GM19468 (cell line): ENCODE measurements around the gene AP1AR.
A peak's percentile ranks its signal among the peaks of the same experiment; 100 is the strongest.
"Not testable (repeated sequence)": the region's sequence is repeated elsewhere in the genome, so short reads cannot be mapped to it uniquely, and the experiment has no call there.

Source experiments
- ATAC-seq: cut with Tn5 transposase; IDR thresholded peaks from one replicate; pipeline ENCODE4 v1.9.1; 2021; ENCODE audit warnings: mild to moderate bottlenecking, moderate library complexity, moderate number of reproducible peaks; ENCODE audit not compliant: unreplicated experiment; ENCODE audit errors: extremely low read depth

The AP1AR gene

DNA sequence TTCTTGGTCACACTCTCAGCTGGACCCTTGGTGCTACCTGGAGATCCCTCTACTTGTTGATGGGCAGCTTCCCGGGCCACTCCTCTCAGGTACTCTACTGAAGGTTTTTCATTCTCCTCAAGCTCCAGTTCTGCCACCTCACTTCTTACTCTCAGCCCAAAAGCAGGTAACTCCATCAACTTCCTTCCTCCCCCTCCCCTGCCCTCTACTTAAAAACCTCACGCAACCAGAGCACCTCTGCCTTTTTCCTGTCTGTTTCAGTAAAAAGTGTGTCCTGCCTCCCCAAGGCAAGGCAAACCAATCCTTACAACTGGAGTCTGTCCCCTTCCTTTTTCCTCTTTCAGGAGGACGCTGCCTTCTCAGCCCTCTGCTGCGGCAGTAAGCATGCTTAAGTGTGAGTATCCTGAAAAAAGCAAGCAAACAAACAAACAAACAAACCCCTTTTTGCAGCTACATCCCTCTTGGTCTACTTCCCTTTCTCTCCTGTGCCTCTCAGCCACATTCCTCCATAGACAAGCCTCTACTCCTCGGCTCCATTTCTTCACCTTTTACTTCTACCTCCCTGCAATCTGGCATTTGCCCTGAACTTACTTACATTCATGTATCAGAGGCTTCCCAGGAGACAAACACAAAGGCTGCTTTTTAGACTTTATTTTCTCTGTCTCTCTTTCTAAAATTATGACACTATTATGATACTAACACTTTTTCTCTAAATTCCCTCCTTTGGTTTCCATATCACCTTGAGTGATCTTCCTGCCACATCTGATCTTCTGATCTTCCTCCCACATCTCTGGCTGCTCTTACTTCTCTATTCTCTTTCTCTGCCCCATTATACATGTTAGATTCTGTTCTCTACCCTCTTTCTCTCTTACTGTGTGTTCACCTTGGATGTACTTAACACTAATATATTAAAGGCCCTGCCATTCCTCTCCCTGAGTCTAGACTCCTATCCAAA lies 71.0 kb downstream of the AP1AR start:
- ATAC-seq: peak; percentile 37

DNA sequence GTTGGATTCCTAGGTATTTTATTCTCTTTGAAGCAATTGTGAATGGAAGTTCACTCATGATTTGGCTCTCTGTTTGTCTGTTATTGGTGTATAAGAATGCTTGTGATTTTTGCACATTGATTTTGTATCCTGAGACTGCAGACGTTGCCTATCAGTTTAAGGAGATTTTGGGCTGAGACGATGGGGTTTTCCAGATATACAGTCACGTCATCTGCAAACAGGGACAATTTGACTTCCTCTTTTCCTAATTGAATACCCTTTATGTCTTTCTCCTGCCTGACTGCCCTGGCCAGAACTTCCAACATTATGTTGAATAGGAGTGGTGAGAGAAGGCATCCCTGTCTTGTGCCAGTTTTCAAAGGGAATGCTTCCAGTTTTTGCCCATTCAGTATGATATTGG lies 73.9 kb downstream of the AP1AR start:
- not testable (repeated sequence) for ATAC-seq

- ATAC-seq: not testable (repeated sequence)
These were observed 77.7 kb downstream of the AP1AR start for GRCh38 chr4:112309263-112309791.

- ATAC-seq: no peak
These were observed 79.9 kb downstream of the AP1AR start for GRCh38 chr4:112311516-112311915.

- ATAC-seq: peak; percentile 99
These were observed 81.1 kb downstream of the AP1AR start for GRCh38 chr4:112312610-112313239.

- no peak for ATAC-seq
These were observed 83.9 kb downstream of the AP1AR start for GRCh38 chr4:112315446-112315845.

DNA sequence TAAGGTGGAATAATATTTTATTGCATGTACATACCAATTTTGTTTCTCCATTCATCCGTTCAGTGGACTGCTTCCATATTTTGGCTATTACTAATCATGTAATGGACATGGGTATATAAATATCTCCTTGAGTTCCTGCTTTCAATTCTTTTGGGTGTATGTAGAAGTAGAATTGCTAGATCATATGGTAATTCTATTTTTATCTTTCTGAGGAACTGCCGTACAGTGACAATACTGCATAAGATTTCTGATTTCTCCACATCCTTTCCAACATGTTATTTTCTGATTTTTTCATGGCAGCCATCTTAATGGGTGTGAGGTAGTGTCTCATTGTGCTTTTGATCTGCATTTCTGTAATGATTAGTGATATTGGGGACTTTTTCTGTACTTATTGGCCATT lies 84.8 kb downstream of the AP1AR start:
- no peak for ATAC-seq

DNA sequence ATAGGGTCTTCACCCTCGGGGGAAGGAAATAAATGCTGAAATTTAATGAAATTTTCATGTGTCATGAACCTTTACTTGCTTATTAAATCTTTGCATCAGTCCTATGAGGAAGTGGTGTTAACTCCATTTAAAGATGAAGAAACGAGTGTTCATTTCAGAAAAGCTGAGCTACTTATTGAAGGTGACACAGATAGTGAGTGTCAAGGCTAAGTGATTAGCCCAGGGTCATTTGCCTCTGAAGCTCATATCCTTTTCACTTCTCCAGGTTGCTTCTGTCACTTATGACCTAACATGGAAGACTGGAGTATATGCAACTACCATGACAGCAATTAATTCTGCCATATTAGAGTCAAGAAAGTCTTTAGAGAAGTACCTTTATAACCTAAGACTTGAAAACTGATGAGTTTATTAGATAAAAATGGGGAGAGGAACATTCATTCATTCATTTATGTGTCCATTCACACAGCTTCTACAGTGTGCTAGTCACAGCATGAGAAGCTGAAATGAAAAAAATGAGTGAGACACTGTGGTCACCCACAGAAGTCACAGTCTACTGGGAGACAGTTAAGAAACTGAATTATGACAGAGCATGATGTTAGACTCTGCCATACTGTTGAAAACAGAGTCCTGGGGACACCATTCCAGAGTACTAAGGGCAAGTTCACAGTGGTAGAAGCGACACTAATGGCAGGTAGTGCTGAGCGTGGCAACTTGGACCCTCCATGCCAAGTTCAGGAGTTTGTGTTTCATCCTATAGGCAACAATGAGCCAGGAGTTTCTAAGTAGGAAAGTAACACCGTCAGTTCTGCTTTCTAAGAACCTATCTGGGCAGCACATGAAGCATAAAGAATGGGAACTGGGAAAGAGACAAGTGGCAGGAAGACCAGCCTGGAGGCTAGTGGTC lies 86.9 kb downstream of the AP1AR start:
- ATAC-seq: peak; percentile 91
